Measurements from ENCODE around the gene MB21D2.

Gene MB21D2

DNA sequence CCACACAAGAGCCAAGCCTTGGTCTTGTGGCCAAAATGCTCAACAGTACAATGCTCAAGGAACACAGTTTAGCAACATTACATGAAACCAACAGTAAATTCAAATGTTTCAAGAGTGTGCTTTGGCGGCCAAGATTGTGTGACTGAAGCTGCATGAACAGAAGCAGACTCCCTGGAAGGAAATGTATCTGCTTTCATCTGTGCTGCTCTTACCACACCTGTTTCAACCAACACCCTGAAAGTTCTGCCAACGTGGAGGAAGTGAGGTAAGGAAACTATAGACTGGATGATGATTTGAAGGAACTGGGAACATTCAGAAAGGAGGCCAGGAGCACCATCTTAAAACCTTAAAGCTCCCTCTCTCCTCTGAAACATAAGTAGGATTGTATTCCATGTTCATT, 55.7 kb downstream of the MB21D2 start:
- TF ChIP-seq, protein P1, sequence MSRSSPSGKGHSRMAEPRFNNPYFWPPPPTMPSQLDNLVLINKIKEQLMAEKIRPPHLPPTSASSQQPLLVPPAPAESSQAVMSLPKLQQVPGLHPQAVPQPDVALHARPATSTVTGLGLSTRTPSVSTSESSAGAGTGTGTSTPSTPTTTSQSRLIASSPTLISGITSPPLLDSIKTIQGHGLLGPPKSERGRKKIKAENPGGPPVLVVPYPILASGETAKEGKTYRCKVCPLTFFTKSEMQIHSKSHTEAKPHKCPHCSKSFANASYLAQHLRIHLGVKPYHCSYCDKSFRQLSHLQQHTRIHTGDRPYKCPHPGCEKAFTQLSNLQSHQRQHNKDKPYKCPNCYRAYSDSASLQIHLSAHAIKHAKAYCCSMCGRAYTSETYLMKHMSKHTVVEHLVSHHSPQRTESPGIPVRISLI (tag by site-specific recombination; IDR thresholded peaks at IDR 0.05), result no peak
- TF ChIP-seq ZNF530 (tag by site-specific recombination; IDR thresholded peaks at IDR 0.05; ENCODE audit: low read depth) (no peak), ZFP37 (tag by site-specific recombination; IDR thresholded peaks at IDR 0.05) (no peak), ZNF211 (tag by site-specific recombination; IDR thresholded peaks at IDR 0.05; ENCODE audit: low read depth) (no peak), HOXC10 (CRISPR knock-in tag; IDR thresholded peaks at IDR 0.05) (no peak), ZNF513 (tag by site-specific recombination; IDR thresholded peaks at IDR 0.05) (no peak), ZNF791 (tag by site-specific recombination; IDR thresholded peaks at IDR 0.05) (no peak), ZBTB11 (tag by site-specific recombination; conservative IDR thresholded peaks at IDR 0.05; ENCODE audit: low read depth) (no peak), ZNF302 (tag by site-specific recombination; IDR thresholded peaks at IDR 0.05; ENCODE audit: low read depth) (no peak)
- Histone ChIP-seq H3K36me3 (ENCODE audit: control insufficient read depth in 2 of 2, insufficient read depth in 1 of 2, low read length in 2 of 2) (no peaks in the 10 kb centered on the region), H3K4me1 (ENCODE audit: control insufficient read depth, insufficient read depth, low read length) (no peaks in the 10 kb centered on the region), H3K27ac (ENCODE audit: extremely low read depth, low read depth, low read length) (no peak overlapping the region), H3K9me3 (ENCODE audit: control insufficient read depth, insufficient read depth, low read depth, low read length) (no peaks in the 10 kb centered on the region), H3K4me3 (ENCODE audit: low read depth, low read length) (no peak overlapping the region)
- POLR2A ChIA-PET, result no interaction called here
- CTCF ChIA-PET, result no interaction called here

DNA sequence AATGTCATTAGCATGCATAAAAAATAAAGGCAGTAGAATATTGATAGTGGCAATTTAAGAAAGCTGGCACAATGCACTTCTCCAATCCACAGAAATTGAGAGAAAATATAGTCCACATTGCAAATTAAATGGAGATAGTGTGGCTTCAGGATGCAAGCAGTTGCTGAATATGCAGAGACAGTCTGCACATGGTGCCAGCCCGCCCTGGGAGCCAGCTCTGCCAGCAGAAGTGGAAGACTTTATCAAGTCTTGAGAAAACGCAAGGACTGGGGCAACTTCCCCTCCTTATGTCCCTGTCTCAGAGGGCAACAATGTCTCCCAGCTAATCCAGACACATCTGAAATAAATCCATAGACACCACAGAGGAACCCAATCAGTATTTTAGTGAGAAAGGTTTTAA, 57.2 kb downstream of the MB21D2 start:
- TF ChIP-seq, protein P2, sequence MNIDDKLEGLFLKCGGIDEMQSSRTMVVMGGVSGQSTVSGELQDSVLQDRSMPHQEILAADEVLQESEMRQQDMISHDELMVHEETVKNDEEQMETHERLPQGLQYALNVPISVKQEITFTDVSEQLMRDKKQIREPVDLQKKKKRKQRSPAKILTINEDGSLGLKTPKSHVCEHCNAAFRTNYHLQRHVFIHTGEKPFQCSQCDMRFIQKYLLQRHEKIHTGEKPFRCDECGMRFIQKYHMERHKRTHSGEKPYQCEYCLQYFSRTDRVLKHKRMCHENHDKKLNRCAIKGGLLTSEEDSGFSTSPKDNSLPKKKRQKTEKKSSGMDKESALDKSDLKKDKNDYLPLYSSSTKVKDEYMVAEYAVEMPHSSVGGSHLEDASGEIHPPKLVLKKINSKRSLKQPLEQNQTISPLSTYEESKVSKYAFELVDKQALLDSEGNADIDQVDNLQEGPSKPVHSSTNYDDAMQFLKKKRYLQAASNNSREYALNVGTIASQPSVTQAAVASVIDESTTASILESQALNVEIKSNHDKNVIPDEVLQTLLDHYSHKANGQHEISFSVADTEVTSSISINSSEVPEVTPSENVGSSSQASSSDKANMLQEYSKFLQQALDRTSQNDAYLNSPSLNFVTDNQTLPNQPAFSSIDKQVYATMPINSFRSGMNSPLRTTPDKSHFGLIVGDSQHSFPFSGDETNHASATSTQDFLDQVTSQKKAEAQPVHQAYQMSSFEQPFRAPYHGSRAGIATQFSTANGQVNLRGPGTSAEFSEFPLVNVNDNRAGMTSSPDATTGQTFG (tag by site-specific recombination; IDR thresholded peaks at IDR 0.05; ENCODE audit: borderline replicate concordance), result no peak
- TF ChIP-seq OVOL3 (tag by site-specific recombination; IDR thresholded peaks at IDR 0.05) (no peak), ZNF513 (tag by site-specific recombination; IDR thresholded peaks at IDR 0.05) (no peak), ZSCAN16 (tag by site-specific recombination; IDR thresholded peaks at IDR 0.05) (no peak), TSHZ1 (tag by site-specific recombination; IDR thresholded peaks at IDR 0.05; ENCODE audit: borderline replicate concordance) (no peak), ZNF37A (tag by site-specific recombination; IDR thresholded peaks at IDR 0.05) (no peak), PRDM1 (tag by site-specific recombination; IDR thresholded peaks at IDR 0.05) (no peak), ZNF169 (tag by site-specific recombination; IDR thresholded peaks at IDR 0.05) (no peak), HIC1 (tag by site-specific recombination; IDR thresholded peaks at IDR 0.05) (no peak)
- Histone ChIP-seq H3K9me3 (ENCODE audit: control insufficient read depth, insufficient read depth, low read depth, low read length) (no peaks in the 10 kb centered on the region), H3K4me3 (ENCODE audit: low read depth, low read length) (no peak overlapping the region), H3K4me1 (ENCODE audit: control insufficient read depth, insufficient read depth, low read length) (no peaks in the 10 kb centered on the region), H3K27ac (ENCODE audit: extremely low read depth, low read depth, low read length) (no peak overlapping the region), H3K36me3 (ENCODE audit: control insufficient read depth in 2 of 2, insufficient read depth in 1 of 2, low read length in 2 of 2) (no peaks in the 10 kb centered on the region)
- CTCF ChIA-PET, result interaction anchor here (0.7 kb wide), 1 partner anchor 172 kb away, joined by 4 read pairs; no protein-coding TSS in a partner anchor
- POLR2A ChIA-PET, result no interaction called here

Measured in HEK293 (cell line).